ENCODE results near the gene CAPN5. TPM values are rescaled to one million over a fixed set of nuclear protein-coding genes. Genes with fewer than 3 reads are reported as not detected.

The CAPN5 gene
- total RNA-seq, 1 donor from 2014 or later, result 7.2 TPM

GRCh38 chr11:77121876-77122575 lies 55.3 kb downstream of the CAPN5 start:
- DNase-seq (no peak), ATAC-seq (no peak)
- H3K36me3 ChIP-seq, result peaks cover 8% of the 10 kb centered on the region
- H3K27ac ChIP-seq, result no peak overlapping the region
- no peak overlapping the region for H3K4me3 ChIP-seq
- intact Hi-C loops (cut with DNase I), result no loop called here
- no peaks in the 10 kb centered on the region for H3K9me3 ChIP-seq
- TF ChIP-seq CTCF (IDR thresholded peaks at IDR 0.05), result no peak
- peaks cover 3% of the 10 kb centered on the region for H3K4me1 ChIP-seq
- no peaks in the 10 kb centered on the region for H3K27me3 ChIP-seq (ENCODE audit: low read depth)

GRCh38 chr11:77122576-77123212 lies 55.9 kb downstream of the CAPN5 start:
- ATAC-seq (no peak), DNase-seq (no peak)
- no peak overlapping the region for H3K4me3 ChIP-seq
- peaks cover 10% of the 10 kb centered on the region for H3K4me1 ChIP-seq
- intact Hi-C loops (cut with DNase I), result no loop called here
- no peak for TF ChIP-seq CTCF (IDR thresholded peaks at IDR 0.05)
- peaks cover 8% of the 10 kb centered on the region for H3K36me3 ChIP-seq
- H3K27ac ChIP-seq, result no peak overlapping the region
- peaks cover 2% of the 10 kb centered on the region for H3K27me3 ChIP-seq (ENCODE audit: low read depth)
- H3K9me3 ChIP-seq, result no peaks in the 10 kb centered on the region

GRCh38 chr11:77123591-77123990 lies 56.8 kb downstream of the CAPN5 start:
- Histone ChIP-seq H3K36me3 (peaks cover under 1% of the 10 kb centered on the region), H3K4me1 (peaks cover 17% of the 10 kb centered on the region), H3K4me3 (no peak overlapping the region), H3K27ac (no peak overlapping the region), H3K9me3 (no peaks in the 10 kb centered on the region), H3K27me3 (ENCODE audit: low read depth) (peaks cover 4% of the 10 kb centered on the region)
- ATAC-seq (no peak), DNase-seq (no peak)
- TF ChIP-seq CTCF (IDR thresholded peaks at IDR 0.05), result no peak
- intact Hi-C loops (cut with DNase I), result no loop called here

GRCh38 chr11:77124041-77124440 lies 57.3 kb downstream of the CAPN5 start:
- peaks cover 4% of the 10 kb centered on the region for H3K27me3 ChIP-seq (ENCODE audit: low read depth)
- ATAC-seq (no peak), DNase-seq (no peak)
- H3K4me3 ChIP-seq, result no peak overlapping the region
- H3K36me3 ChIP-seq, result no peaks in the 10 kb centered on the region
- no peak for TF ChIP-seq CTCF (IDR thresholded peaks at IDR 0.05)
- intact Hi-C loops (cut with DNase I), result no loop called here
- H3K27ac ChIP-seq, result no peak overlapping the region
- no peaks in the 10 kb centered on the region for H3K9me3 ChIP-seq
- peaks cover 17% of the 10 kb centered on the region for H3K4me1 ChIP-seq

- Histone ChIP-seq H3K27me3 (ENCODE audit: low read depth) (peaks cover 4% of the 10 kb centered on the region), H3K4me3 (no peak overlapping the region), H3K36me3 (no peaks in the 10 kb centered on the region), H3K27ac (no peak overlapping the region), H3K9me3 (no peaks in the 10 kb centered on the region), H3K4me1 (peaks cover 17% of the 10 kb centered on the region)
- intact Hi-C loops (cut with DNase I), result no loop called here
- DNase-seq, result no peak
- no peak for TF ChIP-seq CTCF (IDR thresholded peaks at IDR 0.05)
- ATAC-seq, result no peak
These were observed 57.7 kb downstream of the CAPN5 start for GRCh38 chr11:77124488-77124887.

Measured in lower lobe of right lung (tissue), 2 donors.